PC-9 (cell line): ENCODE measurements around the gene TMF1. TPM values are rescaled to one million over a fixed set of nuclear protein-coding genes. Genes with fewer than 3 reads are reported as not detected.

Source experiments
- BruUV-seq: library from RNA; stranded (reverse); fragments of 400-500 nt; replicated peaks from 2 replicates; lab custom pipeline; 2021; lab: Mats Ljungman, UMichigan
- CTCF ChIA-PET: fragments of 300-600 bp; sonication (Branson Sonifier 250); formaldehyde crosslinking; loops from one replicate; lab custom pipeline; 2022; ENCODE audit warnings: antibody characterized with exemption; lab: Charles Lee
- POLR2A ChIA-PET: fragments of 300-600 bp; sonication (Branson Sonifier 250); formaldehyde crosslinking; loops from one replicate; lab custom pipeline; 2022; ENCODE audit warnings: antibody characterized with exemption; ENCODE audit not compliant: unreplicated experiment; lab: Charles Lee
- DNase-seq, 2 experiments: peaks; one replicate each; pipeline versions ENCODE4 v3.0.0 to v3.0.0-alpha.2; 2015 to 2022; ENCODE audit warnings: mixed read lengths in 1 of 2
- H2AFZ ChIP-seq: fragments of 200-600 bp; sonication (generic); 2 replicates; pipeline ENCODE4 v1.8.1; 2017; ENCODE audit warnings: antibody characterized with exemption
- H3F3A ChIP-seq: fragments of 200-600 bp; sonication (generic); 2 replicates; pipeline ENCODE4 v1.8.1; 2017; ENCODE audit warnings: antibody characterized with exemption, mild to moderate bottlenecking, low read depth; ENCODE audit not compliant: insufficient read depth
- H3K27ac ChIP-seq: fragments of 200-600 bp; sonication (generic); 2 replicates; pipeline ENCODE4 v1.6.1; 2016; ENCODE audit warnings: mixed run types
- H3K27me3 ChIP-seq: fragments of 200-600 bp; sonication (generic); 2 replicates; pipeline ENCODE4 v1.6.1; 2016; ENCODE audit warnings: low read depth, mixed run types; ENCODE audit not compliant: insufficient read depth
- H3K36me3 ChIP-seq: fragments of 200-600 bp; sonication (generic); 2 replicates; pipeline ENCODE4 v1.6.1; 2016; ENCODE audit warnings: low read depth, mixed run types
- H3K4me1 ChIP-seq: fragments of 200-600 bp; sonication (generic); replicated peaks from 2 replicates; pipeline ENCODE4 v1.6.1; 2016; ENCODE audit warnings: mixed run types; ENCODE audit not compliant: insufficient read depth
- H3K4me2 ChIP-seq: fragments of 200-600 bp; sonication (generic); 2 replicates; pipeline ENCODE4 v1.6.1; 2017; ENCODE audit warnings: mixed run types
- H3K4me3 ChIP-seq: fragments of 200-600 bp; sonication (generic); 2 replicates; pipeline ENCODE4 v1.6.1; 2016; ENCODE audit warnings: mixed run types
- H3K79me2 ChIP-seq: fragments of 200-600 bp; sonication (generic); 2 replicates; pipeline ENCODE4 v1.6.1; 2017; ENCODE audit warnings: low read depth, mixed run types
- H3K9me2 ChIP-seq: fragments of 200-600 bp; sonication (generic); 2 replicates; pipeline ENCODE4 v1.8.1; 2017; ENCODE audit warnings: mild to moderate bottlenecking; ENCODE audit not compliant: insufficient read depth
- H3K9me3 ChIP-seq: fragments of 200-600 bp; sonication (generic); 2 replicates; pipeline ENCODE4 v1.8.1; 2016; ENCODE audit warnings: low read depth; ENCODE audit not compliant: insufficient read depth
- H4K20me1 ChIP-seq: fragments of 200-600 bp; sonication (generic); 2 replicates; pipeline ENCODE4 v1.8.1; 2017; ENCODE audit not compliant: insufficient read depth
- EZH2 ChIP-seq: fragments of 200-600 bp; sonication (generic); IDR thresholded peaks from 2 replicates; pipeline ENCODE4 v1.8.0; 2017; ENCODE audit warnings: antibody characterized with exemption, low read depth
- intact Hi-C: fragments of 100-400 bp; cut with micrococcal nuclease; formaldehyde crosslinking; loops from one replicate; pipeline ENCODE4 v1.10.0; 2022; ENCODE audit not compliant: unreplicated experiment
- total RNA-seq: library from RNA; stranded (reverse); gene quantifications from 2 replicates; pipeline ENCODE4 v1.2.3, GENCODE V29; 2021
- TF ChIP-seq, protein P1 (sequence below): fragments of 200-600 bp; sonication (generic); conservative IDR thresholded peaks from 2 replicates; pipeline ENCODE4 v1.6.1; 2017; ENCODE audit warnings: mixed run types, antibody characterized with exemption, mild to moderate bottlenecking, moderate library complexity

TMF1 gene
- total RNA-seq, 1 experiment from 2014 or later, result 35.5 TPM

DNA sequence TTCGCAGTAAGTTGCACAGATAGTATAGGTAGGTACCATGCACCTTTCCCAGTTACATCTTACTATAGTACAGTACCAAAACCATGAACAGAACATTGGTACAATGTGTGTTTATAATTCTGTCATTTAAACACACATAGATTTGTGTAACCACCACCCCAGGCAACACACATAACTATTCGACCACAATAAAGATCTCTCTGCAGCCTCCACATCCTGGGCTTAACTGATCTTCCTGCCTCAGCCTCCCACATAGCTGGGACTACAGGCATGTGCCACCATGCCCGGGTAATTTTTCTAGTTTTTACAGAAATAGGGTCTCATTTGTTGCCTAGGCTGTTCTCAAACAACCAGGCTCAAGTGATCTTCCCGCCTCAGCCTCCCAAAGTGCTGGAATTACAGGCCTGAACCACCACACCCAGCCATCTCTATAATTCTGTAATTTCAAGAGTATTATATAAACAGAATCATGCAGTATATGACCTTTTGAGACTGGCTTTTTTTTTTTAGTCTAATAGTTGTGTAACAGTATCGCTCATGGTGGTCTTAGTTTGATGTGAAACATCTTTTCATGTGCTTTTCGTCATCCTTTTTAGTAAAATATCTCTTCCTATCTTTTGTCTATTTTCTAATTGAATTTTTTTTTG is 13.3 kb upstream of the TMF1 start:
- no peaks in the 10 kb centered on the region; the same call in 1 of the 2 replicates for H3K36me3 ChIP-seq
- no peak overlapping the region for H2AFZ ChIP-seq
- TF ChIP-seq EZH2, result no peak
- TF ChIP-seq, protein P1, sequence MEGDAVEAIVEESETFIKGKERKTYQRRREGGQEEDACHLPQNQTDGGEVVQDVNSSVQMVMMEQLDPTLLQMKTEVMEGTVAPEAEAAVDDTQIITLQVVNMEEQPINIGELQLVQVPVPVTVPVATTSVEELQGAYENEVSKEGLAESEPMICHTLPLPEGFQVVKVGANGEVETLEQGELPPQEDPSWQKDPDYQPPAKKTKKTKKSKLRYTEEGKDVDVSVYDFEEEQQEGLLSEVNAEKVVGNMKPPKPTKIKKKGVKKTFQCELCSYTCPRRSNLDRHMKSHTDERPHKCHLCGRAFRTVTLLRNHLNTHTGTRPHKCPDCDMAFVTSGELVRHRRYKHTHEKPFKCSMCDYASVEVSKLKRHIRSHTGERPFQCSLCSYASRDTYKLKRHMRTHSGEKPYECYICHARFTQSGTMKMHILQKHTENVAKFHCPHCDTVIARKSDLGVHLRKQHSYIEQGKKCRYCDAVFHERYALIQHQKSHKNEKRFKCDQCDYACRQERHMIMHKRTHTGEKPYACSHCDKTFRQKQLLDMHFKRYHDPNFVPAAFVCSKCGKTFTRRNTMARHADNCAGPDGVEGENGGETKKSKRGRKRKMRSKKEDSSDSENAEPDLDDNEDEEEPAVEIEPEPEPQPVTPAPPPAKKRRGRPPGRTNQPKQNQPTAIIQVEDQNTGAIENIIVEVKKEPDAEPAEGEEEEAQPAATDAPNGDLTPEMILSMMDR, result no peak
- BruUV-seq, result no TSS peak
- no peak overlapping the region for H3K4me3 ChIP-seq
- intact Hi-C loops, result no loop called here
- no peaks in the 10 kb centered on the region for H3K9me3 ChIP-seq
- no peaks in the 10 kb centered on the region for H3F3A ChIP-seq
- ChIA-PET CTCF (no interaction called here), POLR2A (no interaction called here)
- no peaks in the 10 kb centered on the region for H3K4me1 ChIP-seq
- no peak overlapping the region for H3K27ac ChIP-seq
- H4K20me1 ChIP-seq, result no peaks in the 10 kb centered on the region
- H3K9me2 ChIP-seq, result no peaks in the 10 kb centered on the region
- no peaks in the 10 kb centered on the region for H3K79me2 ChIP-seq
- H3K27me3 ChIP-seq, result no peaks in the 10 kb centered on the region
- no peak for DNase-seq
- no peak overlapping the region for H3K4me2 ChIP-seq

DNA sequence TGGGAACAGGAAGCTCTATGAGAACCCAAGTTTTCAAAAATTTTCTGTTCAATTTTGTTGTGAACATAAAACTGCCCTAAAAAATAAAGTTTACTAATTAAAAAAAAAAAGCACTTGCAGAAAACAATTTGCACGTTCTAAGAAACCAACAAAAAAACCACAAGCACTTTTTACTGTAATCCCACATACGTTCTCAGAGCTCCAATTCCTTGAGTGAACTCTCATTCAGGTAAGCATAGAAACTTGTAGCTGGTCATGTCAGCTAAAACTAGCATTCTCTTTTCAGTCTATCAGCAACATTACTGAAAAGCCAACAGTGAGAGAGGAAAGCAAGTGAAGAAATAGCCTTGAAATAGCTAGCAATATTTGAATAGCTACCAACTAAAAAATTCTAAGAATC is 11.5 kb upstream of the TMF1 start:
- TF ChIP-seq, protein P1, result no peak
- TF ChIP-seq EZH2, result no peak
- no peaks in the 10 kb centered on the region for H3K9me3 ChIP-seq
- H3K27ac ChIP-seq, result no peak overlapping the region
- H3F3A ChIP-seq, result no peaks in the 10 kb centered on the region
- H3K36me3 ChIP-seq, result no peaks in the 10 kb centered on the region; the same call in 1 of the 2 replicates
- intact Hi-C loops, result no loop called here
- ChIA-PET CTCF (no interaction called here), POLR2A (interaction anchor here (0.7 kb wide), 1 partner anchor 22 kb away, joined by 3 read pairs; no protein-coding TSS in a partner anchor)
- no peaks in the 10 kb centered on the region for H3K79me2 ChIP-seq
- H4K20me1 ChIP-seq, result no peaks in the 10 kb centered on the region
- no peaks in the 10 kb centered on the region for H3K9me2 ChIP-seq
- DNase-seq, result no peak
- no TSS peak for BruUV-seq
- H3K4me3 ChIP-seq, result no peak overlapping the region
- H3K27me3 ChIP-seq, result no peaks in the 10 kb centered on the region
- no peaks in the 10 kb centered on the region for H3K4me1 ChIP-seq
- no peak overlapping the region for H2AFZ ChIP-seq
- no peak overlapping the region for H3K4me2 ChIP-seq

DNA sequence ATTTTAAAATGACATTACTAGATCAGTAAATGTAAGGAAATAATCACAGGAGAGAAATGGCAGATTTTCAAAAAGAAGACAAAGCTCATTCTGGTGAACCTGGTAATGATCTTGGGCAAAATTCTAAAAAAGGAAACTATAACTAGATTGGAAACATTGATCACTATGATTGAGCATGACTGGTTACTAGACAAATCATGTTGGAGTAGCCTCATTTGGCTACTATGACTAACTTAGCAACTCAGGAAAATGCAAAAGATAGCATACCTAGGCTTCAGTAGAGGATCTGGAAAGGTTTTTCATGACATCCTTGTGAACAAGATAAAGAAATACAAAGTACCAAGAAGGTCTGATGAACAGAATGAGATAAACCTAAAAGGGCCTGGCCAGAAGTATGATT is 7.6 kb upstream of the TMF1 start:
- Histone ChIP-seq H3K9me2 (no peaks in the 10 kb centered on the region), H3K27ac (no peak overlapping the region), H3K79me2 (no peaks in the 10 kb centered on the region), H3F3A (no peaks in the 10 kb centered on the region), H2AFZ (no peak overlapping the region), H4K20me1 (no peaks in the 10 kb centered on the region), H3K27me3 (no peaks in the 10 kb centered on the region), H3K4me3 (no peak overlapping the region), H3K36me3 (no peaks in the 10 kb centered on the region; the same call in 1 of the 2 replicates), H3K9me3 (no peaks in the 10 kb centered on the region), H3K4me1 (no peaks in the 10 kb centered on the region), H3K4me2 (no peak overlapping the region)
- CTCF ChIA-PET, result no interaction called here
- intact Hi-C loops, result no loop called here
- POLR2A ChIA-PET, result no interaction called here
- no TSS peak for BruUV-seq
- DNase-seq, result no peak
- TF ChIP-seq, protein P1, result no peak
- TF ChIP-seq EZH2, result no peak
